Panc1 (cell line): ENCODE measurements around the gene TTC3. TPM values are rescaled to one million over a fixed set of nuclear protein-coding genes. Genes with fewer than 3 reads are reported as not detected.

ENCODE experiments used
- ATAC-seq: fragments of 200-7000 bp; cut with Tn5 transposase; 2 replicates; pipeline ENCODE4 v1.9.1; 2020; ENCODE audit warnings: mild to moderate bottlenecking, moderate library complexity
- BruUV-seq: library from RNA; stranded (reverse); fragments of 400-500 nt; replicated peaks from 2 replicates; lab custom pipeline; 2021; lab: Mats Ljungman, UMichigan
- CTCF ChIA-PET: fragments of 300-600 bp; sonication (Branson Sonifier 250); formaldehyde crosslinking; loops from one replicate; lab custom pipeline; 2022; ENCODE audit warnings: antibody characterized with exemption; lab: Charles Lee
- POLR2A ChIA-PET: fragments of 300-600 bp; sonication (Branson Sonifier 250); formaldehyde crosslinking; loops from one replicate; lab custom pipeline; 2022; ENCODE audit warnings: antibody characterized with exemption; lab: Charles Lee
- DNase-seq: peaks from one replicate; pipeline ENCODE4 v3.0.0-alpha.2; 2010; ENCODE audit warnings: low read depth, low spot score
- H3K27ac ChIP-seq: 2 replicates; pipeline ENCODE4 v1.5.1; 2011; ENCODE audit warnings: mild to moderate bottlenecking, low read length, inconsistent platforms
- H3K27me3 ChIP-seq: fragments of 200-500 bp; sonication (Bioruptor generic); 2 replicates; pipeline ENCODE4 v1.6.0; 2014; ENCODE audit warnings: low read length, inconsistent platforms; ENCODE audit not compliant: control insufficient read depth, insufficient read depth
- H3K36me3 ChIP-seq: fragments of 200-500 bp; sonication (Bioruptor generic); 2 replicates; pipeline ENCODE4 v1.5.1; 2014; ENCODE audit warnings: inconsistent platforms, mild to moderate bottlenecking, low read length, moderate library complexity; ENCODE audit not compliant: control insufficient read depth, insufficient read depth
- H3K4me1 ChIP-seq: 2 replicates; pipeline ENCODE4 v1.5.1; 2011; ENCODE audit warnings: inconsistent platforms, mild to moderate bottlenecking, low read length, moderate library complexity; ENCODE audit not compliant: control insufficient read depth, insufficient read depth
- H3K4me3 ChIP-seq, 2 experiments: 2 replicates each; pipeline ENCODE4 v1.5.1; 2011 to 2012; ENCODE audit warnings: low read depth in 2 of 2, low read length in 2 of 2, mild to moderate bottlenecking in 2 of 2, inconsistent platforms in 1 of 2, moderate library complexity in 1 of 2
- H3K9me3 ChIP-seq: fragments of 200-500 bp; sonication (Bioruptor generic); 2 replicates; pipeline ENCODE4 v1.5.1; 2014; ENCODE audit warnings: low read depth, mild to moderate bottlenecking, inconsistent platforms, low read length, moderate library complexity; ENCODE audit not compliant: control insufficient read depth, insufficient read depth
- CTCF ChIP-seq: fragments of 450-650 bp; IDR thresholded peaks from 2 replicates; pipeline ENCODE4 v1.5.1; 2017; ENCODE audit warnings: mild to moderate bottlenecking
- POLR2AphosphoS5 ChIP-seq: IDR thresholded peaks from 2 replicates; pipeline ENCODE4 v1.6.1; 2012; ENCODE audit warnings: mild to moderate bottlenecking, low read depth, low read length, moderate library complexity
- REST ChIP-seq, 2 experiments: IDR thresholded peaks; 2 replicates each; pipeline ENCODE4 v1.6.1; 2011 to 2012; ENCODE audit warnings: low read depth in 2 of 2, control low read depth in 1 of 2, low read length in 1 of 2, mild to moderate bottlenecking in 1 of 2, moderate library complexity in 1 of 2; ENCODE audit not compliant: insufficient read depth in 1 of 2
- SIN3A ChIP-seq: IDR thresholded peaks from 2 replicates; pipeline ENCODE4 v1.6.1; 2012; ENCODE audit warnings: low read depth, mild to moderate bottlenecking, low read length, moderate library complexity, borderline replicate concordance; ENCODE audit not compliant: insufficient read depth
- TCF7L2 ChIP-seq: IDR thresholded peaks from 2 replicates; pipeline ENCODE4 v1.6.1; 2011; ENCODE audit warnings: mild to moderate bottlenecking, low read depth, low read length, inconsistent platforms
- in situ Hi-C: cut with HindIII; loops from 2 replicates; pipeline ENCODE4 v1.10.0; 2016; ENCODE audit warnings: low sequenced_read_pairs, low pct_unique_long_range_greater_than_20kb
- intact Hi-C: fragments of 100-400 bp; cut with micrococcal nuclease; formaldehyde crosslinking; loops from one replicate; pipeline ENCODE4 v1.10.0; 2022; ENCODE audit not compliant: unreplicated experiment
- total RNA-seq: library from RNA; stranded (reverse); gene quantifications from one replicate; pipeline ENCODE4 v1.2.1, GENCODE V29; 2021; ENCODE audit not compliant: unreplicated experiment

Gene TTC3
- total RNA-seq, 1 experiment from 2014 or later = 83.0 TPM

- no TSS peak for BruUV-seq
- ATAC-seq (no peak), DNase-seq (no peak)
- in situ Hi-C loops = no loop called here
- Histone ChIP-seq H3K9me3 (no peaks in the 10 kb centered on the region), H3K4me3 (no peak overlapping the region), H3K4me1 (no peaks in the 10 kb centered on the region), H3K27me3 (no peaks in the 10 kb centered on the region), H3K36me3 (peaks cover 8% of the 10 kb centered on the region; the same call in 1 of the 2 replicates), H3K27ac (no peak overlapping the region)
- no peak for TF ChIP-seq SIN3A
- TF ChIP-seq POLR2AphosphoS5 = no peak
- TF ChIP-seq REST (IDR thresholded peaks at IDR 0.05; ENCODE audit: insufficient read depth in 1 of 2, low read depth in 2 of 2, low read length in 1 of 2) = no peak
- no peak for TF ChIP-seq CTCF
- TF ChIP-seq TCF7L2 = no peak
- POLR2A ChIA-PET = no interaction called here
- CTCF ChIA-PET = no interaction called here
- intact Hi-C loops = no loop called here
Measured at GRCh38 chr21:37153935-37154350, 80.9 kb downstream of the TTC3 start.

- no TSS peak for BruUV-seq
- H3K4me3 ChIP-seq = no peak overlapping the region
- ChIA-PET POLR2A (no interaction called here), CTCF (no interaction called here)
- H3K36me3 ChIP-seq = peaks cover 8% of the 10 kb centered on the region
- H3K9me3 ChIP-seq = no peaks in the 10 kb centered on the region
- TF ChIP-seq CTCF (peak; percentile 6; the same call in 1 of the 2 replicates), SIN3A (no peak)
- no peak overlapping the region for H3K27ac ChIP-seq
- no peaks in the 10 kb centered on the region for H3K27me3 ChIP-seq
- ATAC-seq (no peak), DNase-seq (no peak)
- intact Hi-C loops (no loop called here), in situ Hi-C loops (no loop called here)
- no peaks in the 10 kb centered on the region for H3K4me1 ChIP-seq
Measured at GRCh38 chr21:37155186-37155585, 82.1 kb downstream of the TTC3 start.
